SK-N-SH (cell line): ENCODE measurements around the gene MAP4K3. TPM values are rescaled to one million over a fixed set of nuclear protein-coding genes. Genes with fewer than 3 reads are reported as not detected.

Experiments used
- CTCF ChIA-PET: fragments of 300-600, 350-600 bp; formaldehyde crosslinking; extraction: SDS; loops from one replicate; lab custom pipeline; 2021; lab: Yijun Ruan, JAX
- POLR2A ChIA-PET: fragments of 350-600 bp; sonication (Branson Sonifier 250); formaldehyde crosslinking; extraction: SDS; loops from one replicate; lab custom pipeline; 2020; ENCODE audit warnings: antibody characterized with exemption, inconsistent platforms; lab: Yijun Ruan, JAX
- DNase-seq: peaks from one replicate; pipeline ENCODE4 v3.0.0; 2012
- H2AFZ ChIP-seq: fragments of 200-600 bp; sonication (generic); 2 replicates; pipeline ENCODE4 v1.8.1; 2016; ENCODE audit warnings: antibody characterized with exemption, mild to moderate bottlenecking, low read depth
- H3F3A ChIP-seq: fragments of 200-600 bp; sonication (generic); replicated peaks from 2 replicates; pipeline ENCODE3; 2016; ENCODE audit warnings: antibody characterized with exemption, mild to moderate bottlenecking; ENCODE audit not compliant: insufficient read depth
- H3K27ac ChIP-seq, 2 experiments: fragments of 200-500 bp in 1 of 2; fragments of 200-600 bp in 1 of 2; sonication (Bioruptor generic) in 1 of 2; sonication (generic), shearing (Covaris generic) in 1 of 2; 2 replicates each; pipeline versions ENCODE4 v1.5.1 to v1.6.1; 2014 to 2016; ENCODE audit warnings: low read depth in 2 of 2, inconsistent platforms in 1 of 2, low read length in 1 of 2, mild to moderate bottlenecking in 1 of 2, mixed read lengths in 1 of 2
- H3K27me3 ChIP-seq: fragments of 200-600 bp; sonication (generic), shearing (Covaris generic); 2 replicates; pipeline ENCODE4 v1.6.1; 2016; ENCODE audit warnings: mixed run types; ENCODE audit not compliant: insufficient read depth
- H3K36me3 ChIP-seq, 2 experiments: fragments of 200-500 bp in 1 of 2; fragments of 200-600 bp in 1 of 2; sonication (Bioruptor generic) in 1 of 2; sonication (generic) in 1 of 2; replicated peaks in 1 of 2; 2 replicates each; pipeline versions ENCODE3 to v1.5.1; 2014 to 2016; ENCODE audit warnings: low read length in 1 of 2, mild to moderate bottlenecking in 1 of 2; ENCODE audit not compliant: insufficient read depth in 2 of 2, control insufficient read depth in 1 of 2
- H3K4me1 ChIP-seq, 2 experiments: fragments of 200-500 bp in 1 of 2; fragments of 200-600 bp in 1 of 2; sonication (Bioruptor generic) in 1 of 2; sonication (generic), shearing (Covaris generic) in 1 of 2; 2 replicates each; pipeline versions ENCODE4 v1.5.1 to v1.6.1; 2014 to 2016; ENCODE audit warnings: low read depth in 1 of 2, low read length in 1 of 2, mixed run types in 1 of 2; ENCODE audit not compliant: insufficient read depth in 2 of 2, control insufficient read depth in 1 of 2
- H3K4me2 ChIP-seq: fragments of 200-600 bp; sonication (generic), shearing (Covaris generic); 2 replicates; pipeline ENCODE4 v1.6.1; 2017; ENCODE audit warnings: mixed run types
- H3K4me3 ChIP-seq, 2 experiments: fragments of 200-500 bp in 1 of 2; fragments of 200-600 bp in 1 of 2; sonication (Bioruptor generic) in 1 of 2; sonication (generic), shearing (Covaris generic) in 1 of 2; 2 replicates each; pipeline versions ENCODE4 v1.5.1 to v1.8.1; 2014 to 2016; ENCODE audit warnings: low read depth in 2 of 2, inconsistent platforms in 1 of 2, low read length in 1 of 2, mild to moderate bottlenecking in 1 of 2, mixed read lengths in 1 of 2, moderate library complexity in 1 of 2
- H3K79me2 ChIP-seq: fragments of 200-600 bp; sonication (generic); 2 replicates; pipeline ENCODE4 v1.8.1; 2017; ENCODE audit warnings: mild to moderate bottlenecking; ENCODE audit not compliant: insufficient read depth
- H3K9ac ChIP-seq: fragments of 200-600 bp; sonication (generic); 2 replicates; pipeline ENCODE4 v1.6.1; 2017; ENCODE audit warnings: mixed run types
- H3K9me2 ChIP-seq: fragments of 200-600 bp; sonication (generic); 2 replicates; pipeline ENCODE4 v1.6.1; 2017; ENCODE audit warnings: mixed run types
- H3K9me3 ChIP-seq: fragments of 200-600 bp; sonication (generic); 2 replicates; pipeline ENCODE4 v1.6.1; 2017; ENCODE audit warnings: mixed run types, mild to moderate bottlenecking, moderate library complexity
- H4K20me1 ChIP-seq: fragments of 200-600 bp; sonication (generic); 2 replicates; pipeline ENCODE4 v1.6.1; 2017; ENCODE audit warnings: mild to moderate bottlenecking, mixed run types; ENCODE audit not compliant: insufficient read depth
- CTCF ChIP-seq: fragments of 200-600 bp; sonication (generic); IDR thresholded peaks from 2 replicates; pipeline ENCODE4 v1.6.1; 2017; ENCODE audit warnings: antibody characterized with exemption, mild to moderate bottlenecking, moderate library complexity
- EP300 ChIP-seq, 2 experiments: IDR thresholded peaks; 2 replicates each; pipeline versions ENCODE4 v1.4.0 to v1.6.1; 2012; ENCODE audit warnings: borderline replicate concordance in 1 of 2, low read depth in 1 of 2, low read length in 1 of 2
- FOSL2 ChIP-seq: IDR thresholded peaks from 2 replicates; pipeline ENCODE4 v1.4.0; 2012; ENCODE audit warnings: low read depth, mild to moderate bottlenecking, moderate library complexity, borderline replicate concordance
- FOXJ3 ChIP-seq: sonication (generic); formaldehyde crosslinking; IDR thresholded peaks from 2 replicates; pipeline ENCODE4 v1.5.1; 2020; ENCODE audit warnings: mild to moderate bottlenecking, missing genetic modification reagents
- GABPA ChIP-seq: IDR thresholded peaks from 2 replicates; pipeline ENCODE4 v1.4.0; 2012; ENCODE audit warnings: low read depth, mild to moderate bottlenecking
- GATA2 ChIP-seq: sonication (generic); formaldehyde crosslinking; IDR thresholded peaks from 2 replicates; pipeline ENCODE4 v1.5.0; 2020; ENCODE audit warnings: mild to moderate bottlenecking, missing genetic modification reagents
- IRF3 ChIP-seq: fragments of 150-350 bp; IDR thresholded peaks from 2 replicates; pipeline ENCODE4 v1.6.1; 2016; ENCODE audit warnings: mild to moderate bottlenecking, low read depth, low read length
- JUND ChIP-seq: IDR thresholded peaks from 2 replicates; pipeline ENCODE4 v1.4.0; 2012
- MAX ChIP-seq: IDR thresholded peaks from 2 replicates; pipeline ENCODE4 v1.4.0; 2012; ENCODE audit warnings: low read depth
- MEF2A ChIP-seq: IDR thresholded peaks from 2 replicates; pipeline ENCODE4 v1.4.0; 2012; ENCODE audit warnings: low read depth, borderline replicate concordance
- PBX3 ChIP-seq: IDR thresholded peaks from 2 replicates; pipeline ENCODE4; 2012
- RAD21 ChIP-seq: IDR thresholded peaks from 2 replicates; pipeline ENCODE4 v1.6.1; 2012; ENCODE audit warnings: mild to moderate bottlenecking, low read length
- RXRA ChIP-seq: IDR thresholded peaks from 2 replicates; pipeline ENCODE4 v1.4.0; 2012; ENCODE audit warnings: low read depth, mild to moderate bottlenecking, borderline replicate concordance
- SIN3A ChIP-seq: IDR thresholded peaks from 2 replicates; pipeline ENCODE4 v1.6.1; 2012; ENCODE audit warnings: low read depth, mild to moderate bottlenecking, low read length, moderate library complexity, borderline replicate concordance
- SMC3 ChIP-seq: IDR thresholded peaks from 2 replicates; pipeline ENCODE4 v1.6.1; 2012; ENCODE audit warnings: low read depth, low read length, improper control_type of control experiment
- TEAD4 ChIP-seq: IDR thresholded peaks from 2 replicates; pipeline ENCODE4 v1.4.0; 2012; ENCODE audit warnings: mild to moderate bottlenecking, borderline replicate concordance; ENCODE audit not compliant: insufficient read depth
- YY1 ChIP-seq: IDR thresholded peaks from 2 replicates; pipeline ENCODE4 v1.4.0; 2012; ENCODE audit warnings: low read depth, mild to moderate bottlenecking
- ZBTB33 ChIP-seq: IDR thresholded peaks from 2 replicates; pipeline ENCODE4 v1.4.0; 2012; ENCODE audit warnings: low read depth, borderline replicate concordance
- WGBS: methylation state at CpG from one replicate; pipeline ENCODE4 v1.1.6; 2017; ENCODE audit warnings: low lambda C conversion rate; 5-methylcytosine and 5-hydroxymethylcytosine counted together
- polyA plus RNA-seq, 3 experiments: library from polyadenylated mRNA; depleted of rRNA; stranded (reverse); fragments of >200 nt; gene quantifications; 2 replicates each; pipeline ENCODE4 v1.2.3, GENCODE V29; 2012

Gene MAP4K3
- polyA plus RNA-seq, 1 of the 3 experiments (the other 2 are of a cell fraction): 8.8 TPM

- TF ChIP-seq SIN3A (no peak), FOSL2 (no peak), PBX3 (no peak), CTCF (no peak), RXRA (no peak), GABPA (no peak)
Measured at GRCh38 chr2:39338502-39338901, 98.6 kb downstream of the MAP4K3 start (continued).

- H3K9me3 ChIP-seq: no peaks in the 10 kb centered on the region
- no peak overlapping the region for H3K4me2 ChIP-seq
- H4K20me1 ChIP-seq: no peaks in the 10 kb centered on the region
- no peaks in the 10 kb centered on the region for H3F3A ChIP-seq
- H2AFZ ChIP-seq: no peak overlapping the region
- no peaks in the 10 kb centered on the region for H3K27me3 ChIP-seq
- H3K4me1 ChIP-seq: no peaks in the 10 kb centered on the region; a peak in 1 of 4 replicates
- ChIA-PET POLR2A (no interaction called here), CTCF (no interaction called here)
- 100% methylated on average over 3 of the region's 3 CpGs for WGBS
- H3K36me3 ChIP-seq: peaks cover 22 to 39% of the 10 kb centered on the region in 2 experiments
- H3K4me3 ChIP-seq: no peak overlapping the region
- no peak overlapping the region for H3K27ac ChIP-seq
- H3K79me2 ChIP-seq: peaks cover 17% of the 10 kb centered on the region; the same call in 1 of the 2 replicates
- no peak for DNase-seq
- H3K9ac ChIP-seq: no peak overlapping the region
- no peaks in the 10 kb centered on the region for H3K9me2 ChIP-seq
- TF ChIP-seq SIN3A (no peak), TEAD4 (no peak), GATA2 (CRISPR knock-in tag) (no peak), MEF2A (no peak), SMC3 (no peak), FOXJ3 (CRISPR knock-in tag) (no peak), CTCF (no peak), PBX3 (no peak), EP300 (IDR thresholded peaks at IDR 0.05; ENCODE audit: borderline replicate concordance in 1 of 2, low read depth in 1 of 2, low read length in 1 of 2) (no peak), RAD21 (no peak), YY1 (no peak), IRF3 (no peak), JUND (no peak), MAX (no peak), ZBTB33 (no peak), FOSL2 (no peak)
Measured at GRCh38 chr2:39335930-39336329, 101.2 kb downstream of the MAP4K3 start.
